NT2/D1 (cell line): ENCODE data around the gene MAP2K2.
A peak's percentile ranks its signal among the peaks of the same experiment; 100 is the strongest.

Source experiments
- DNase-seq: peaks from one replicate; pipeline ENCODE4 v3.0.0-alpha.2; 2011; ENCODE audit warnings: low read depth, low spot score
- H3K27me3 ChIP-seq: 2 replicates; pipeline ENCODE4 v1.6.0; 2011; ENCODE audit warnings: mild to moderate bottlenecking; ENCODE audit not compliant: insufficient read length, insufficient read depth
- H3K36me3 ChIP-seq: 2 replicates; pipeline ENCODE4 v1.6.1; 2011; ENCODE audit warnings: mild to moderate bottlenecking, low read length, mixed read lengths; ENCODE audit not compliant: insufficient read depth, insufficient read length
- H3K4me1 ChIP-seq: 2 replicates; pipeline ENCODE4 v1.5.1; 2011; ENCODE audit not compliant: insufficient read depth, insufficient read length
- H3K4me3 ChIP-seq: 2 replicates; pipeline ENCODE4 v1.5.1; 2011; ENCODE audit warnings: low read depth; ENCODE audit not compliant: insufficient read length
- H3K9ac ChIP-seq: 2 replicates; pipeline ENCODE4 v1.6.0; 2011; ENCODE audit warnings: low read depth; ENCODE audit not compliant: insufficient read length
- H3K9me3 ChIP-seq: 2 replicates; pipeline ENCODE4 v1.5.1; 2011; ENCODE audit warnings: mild to moderate bottlenecking, low read length; ENCODE audit not compliant: insufficient read depth
- SUZ12 ChIP-seq: IDR thresholded peaks from 2 replicates; pipeline ENCODE4 v1.6.1; 2011; ENCODE audit not compliant: insufficient read length, insufficient read depth; ENCODE audit errors: extremely low read depth
- YY1 ChIP-seq: IDR thresholded peaks from 2 replicates; pipeline ENCODE4 v1.6.1; 2011; ENCODE audit not compliant: insufficient read length, insufficient read depth
- ZNF274 ChIP-seq: IDR thresholded peaks from 2 replicates; pipeline ENCODE4 v1.6.1; 2011; ENCODE audit warnings: mild to moderate bottlenecking, low read depth, low read length

Gene MAP2K2

DNA sequence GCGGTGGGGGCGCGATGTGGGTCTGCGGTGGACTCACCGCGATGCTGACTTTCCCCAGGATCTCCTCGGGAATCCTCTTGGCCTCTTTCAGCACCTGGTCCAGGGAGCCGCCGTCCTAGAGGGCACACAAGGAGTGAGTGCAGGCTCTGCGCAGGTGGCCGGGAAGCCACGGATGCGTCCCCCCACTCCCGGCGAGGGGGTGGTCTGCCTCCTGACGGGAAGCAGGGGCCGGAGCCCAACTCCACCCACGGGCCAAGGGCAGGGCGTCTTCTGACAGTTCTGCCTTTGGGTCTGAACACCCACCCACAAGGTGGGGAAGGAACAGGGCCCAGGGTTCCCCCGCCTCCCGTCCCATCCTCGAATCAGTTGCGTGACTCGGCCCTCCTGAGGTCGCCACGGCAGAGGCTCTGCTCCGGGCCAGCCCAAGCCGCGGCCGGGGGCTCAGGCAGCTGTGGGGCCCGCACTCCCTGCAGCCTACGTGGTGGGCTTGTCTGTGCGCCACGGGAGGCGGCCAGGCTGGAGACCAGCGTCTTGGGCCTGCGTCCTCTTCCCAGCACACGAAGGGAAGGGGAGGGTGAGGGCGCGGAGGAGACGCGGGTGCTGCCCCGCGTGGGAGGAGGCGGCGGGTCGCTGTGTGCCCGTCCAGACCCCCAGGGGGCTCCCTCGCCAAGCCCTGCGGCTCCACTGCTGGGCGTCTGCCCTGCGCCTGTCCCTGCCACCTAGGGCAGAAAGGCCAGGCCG, 21.4 kb downstream of the MAP2K2 start:
- Histone ChIP-seq H3K9ac (no peak overlapping the region), H3K4me1 (peaks cover 7% of the 10 kb centered on the region), H3K9me3 (no peaks in the 10 kb centered on the region), H3K36me3 (peaks cover 92% of the 10 kb centered on the region), H3K27me3 (no peaks in the 10 kb centered on the region), H3K4me3 (no peak overlapping the region)
- DNase-seq: no peak
- TF ChIP-seq ZNF274 (no peak), SUZ12 (no peak), YY1 (no peak)

DNA sequence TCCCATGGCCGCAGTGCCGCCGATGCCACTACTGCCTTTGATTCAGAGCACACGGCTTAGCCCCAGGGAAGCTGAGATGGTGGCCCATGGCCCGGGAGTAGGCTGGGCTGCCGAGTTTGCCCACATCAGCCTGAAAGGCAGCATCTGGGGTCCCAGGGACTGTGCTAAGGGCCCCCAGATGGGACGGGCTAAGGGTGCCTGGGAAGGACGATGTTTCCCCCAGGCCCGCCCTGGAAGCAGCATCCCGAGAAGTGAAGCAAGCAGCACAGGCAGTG, 22.5 kb downstream of the MAP2K2 start:
- Histone ChIP-seq H3K4me1 (peaks cover 7% of the 10 kb centered on the region), H3K36me3 (peaks cover 92% of the 10 kb centered on the region), H3K27me3 (no peaks in the 10 kb centered on the region), H3K9me3 (no peaks in the 10 kb centered on the region), H3K4me3 (no peak overlapping the region), H3K9ac (peak overlapping the region; percentile 24)
- TF ChIP-seq YY1 (no peak), ZNF274 (no peak), SUZ12 (no peak)
- DNase-seq: no peak

DNA sequence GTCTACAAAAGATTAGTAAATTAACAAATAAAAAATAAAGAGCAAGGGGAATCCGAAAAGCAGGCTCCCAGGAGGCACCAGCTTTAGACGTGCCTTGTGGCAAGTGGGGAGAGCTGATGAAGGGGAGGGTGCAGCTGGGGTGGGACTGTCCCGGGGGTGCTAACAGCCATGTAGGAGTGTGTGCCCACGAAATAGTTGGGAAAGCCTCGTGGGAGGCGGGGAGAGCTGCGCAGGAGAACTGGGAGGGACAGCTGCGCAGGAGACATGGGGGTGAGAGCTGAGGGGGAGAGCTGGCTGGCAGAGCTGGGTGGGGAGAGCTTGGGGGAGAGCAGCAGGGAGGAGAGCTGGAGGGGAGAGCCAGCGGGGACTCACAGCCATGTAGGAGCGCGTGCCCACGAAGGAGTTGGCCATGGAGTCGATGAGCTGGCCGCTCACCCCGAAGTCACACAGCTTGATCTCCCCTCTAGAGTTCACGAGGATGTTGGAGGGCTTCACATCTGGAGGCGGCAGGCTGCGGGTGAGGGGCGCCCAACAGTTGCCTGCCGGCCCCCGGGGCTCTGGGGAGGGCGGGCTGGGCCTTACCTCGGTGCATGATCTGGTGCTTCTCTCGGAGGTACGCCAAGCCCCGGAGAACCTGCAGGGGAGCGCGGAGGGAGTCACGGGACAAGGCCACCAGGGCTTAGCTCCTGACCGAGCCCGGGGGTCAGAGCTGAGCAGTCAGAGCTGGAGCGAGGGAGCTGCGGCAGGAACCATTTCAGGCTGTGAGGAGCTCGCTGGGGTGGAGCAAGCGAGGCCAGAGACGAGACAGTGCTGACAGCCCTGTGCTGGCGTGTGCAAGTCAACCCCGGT, 23.1 kb downstream of the MAP2K2 start:
- Histone ChIP-seq H3K4me1 (peaks cover 7% of the 10 kb centered on the region), H3K9me3 (no peaks in the 10 kb centered on the region), H3K36me3 (peaks cover 92% of the 10 kb centered on the region), H3K27me3 (no peaks in the 10 kb centered on the region), H3K9ac (peak overlapping the region; percentile 24), H3K4me3 (no peak overlapping the region)
- TF ChIP-seq ZNF274 (no peak), SUZ12 (no peak), YY1 (no peak)
- no peak for DNase-seq

DNA sequence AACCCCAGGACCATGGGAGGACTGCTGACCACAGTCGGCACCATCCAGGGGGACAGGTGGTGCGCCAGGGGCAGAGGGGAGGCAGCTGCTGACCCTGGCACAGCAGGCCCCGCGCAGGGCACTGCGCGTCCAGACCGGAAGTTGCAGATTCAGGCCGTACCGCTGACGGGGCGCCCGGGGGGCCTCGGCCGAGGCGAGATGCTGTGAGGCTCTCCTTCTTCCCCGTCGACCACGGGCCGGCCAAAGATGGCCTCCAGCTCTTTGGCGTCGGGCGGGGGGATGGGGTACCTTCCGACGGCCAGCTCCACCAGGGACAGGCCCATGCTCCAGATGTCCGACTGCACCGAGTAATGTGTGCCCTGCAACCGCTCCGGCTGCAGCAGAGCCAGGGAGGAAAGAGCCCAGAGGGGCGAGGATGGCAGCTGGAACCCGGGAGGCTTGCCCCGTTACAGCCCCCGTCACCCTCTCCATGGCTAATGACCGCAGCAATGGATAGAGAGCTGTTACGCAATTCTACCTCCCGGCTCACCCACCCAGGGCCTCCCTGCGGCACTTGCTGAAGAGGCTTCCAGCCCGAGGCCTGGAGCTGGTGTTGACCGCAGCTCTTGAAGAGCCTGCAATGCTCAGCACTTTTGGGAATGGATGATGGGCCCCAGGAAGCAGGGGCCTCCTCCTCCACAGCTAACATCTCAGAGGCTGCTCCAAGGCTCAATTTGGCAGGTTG, 24.7 kb downstream of the MAP2K2 start:
- H3K27me3 ChIP-seq: no peaks in the 10 kb centered on the region
- H3K9ac ChIP-seq: no peak overlapping the region
- H3K4me1 ChIP-seq: peaks cover 7% of the 10 kb centered on the region
- no peak overlapping the region for H3K4me3 ChIP-seq
- TF ChIP-seq ZNF274: no peak
- no peak for TF ChIP-seq YY1
- TF ChIP-seq SUZ12: no peak
- no peak for DNase-seq
- H3K36me3 ChIP-seq: peaks cover 94% of the 10 kb centered on the region
- no peaks in the 10 kb centered on the region for H3K9me3 ChIP-seq

DNA sequence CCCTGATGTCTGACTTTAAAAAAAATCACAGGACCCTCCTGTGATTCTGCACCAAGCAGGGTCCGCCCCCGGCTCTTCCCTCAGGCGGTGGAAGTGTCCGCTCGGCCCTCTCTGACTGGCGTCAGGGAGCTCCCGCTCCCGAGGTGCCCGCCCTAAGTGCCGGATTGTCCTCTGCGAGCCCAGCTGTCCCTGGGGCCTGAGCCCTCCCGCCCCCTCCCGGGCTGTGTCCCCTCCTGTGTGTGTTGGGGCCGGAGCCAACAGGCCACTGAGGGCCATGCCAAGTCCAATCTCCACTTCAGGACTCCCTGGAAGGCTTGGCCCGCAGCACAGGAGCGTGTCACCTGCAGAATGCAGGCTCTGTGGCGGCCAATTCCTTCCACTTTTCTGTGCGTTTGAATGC, 25.4 kb downstream of the MAP2K2 start:
- no peak overlapping the region for H3K9ac ChIP-seq
- no peaks in the 10 kb centered on the region for H3K27me3 ChIP-seq
- H3K4me1 ChIP-seq: peaks cover 8% of the 10 kb centered on the region
- no peak for DNase-seq
- H3K36me3 ChIP-seq: peaks cover 94% of the 10 kb centered on the region
- TF ChIP-seq YY1 (no peak), ZNF274 (no peak), SUZ12 (no peak)
- H3K9me3 ChIP-seq: no peaks in the 10 kb centered on the region
- H3K4me3 ChIP-seq: no peak overlapping the region

DNA sequence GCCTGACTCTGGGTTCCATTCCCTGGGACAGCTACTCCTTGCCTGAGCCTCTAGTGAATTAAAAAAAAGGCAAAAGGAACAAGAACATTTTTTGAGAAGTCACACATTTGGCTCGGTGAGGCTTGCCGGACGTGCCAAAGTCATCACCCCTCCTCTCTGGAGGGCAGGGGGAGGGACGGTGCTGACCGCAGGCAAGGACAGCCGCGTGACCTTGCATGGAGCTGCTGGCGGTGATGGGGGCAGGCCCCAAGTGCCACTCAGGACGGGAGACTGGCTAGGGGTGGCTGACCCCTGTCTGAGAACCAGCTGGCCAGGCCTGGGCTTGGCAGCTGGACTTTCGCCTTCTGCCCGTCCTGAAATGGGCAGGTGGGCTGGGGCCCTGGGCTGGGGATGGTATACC, 26.4 kb downstream of the MAP2K2 start:
- Histone ChIP-seq H3K27me3 (no peaks in the 10 kb centered on the region), H3K4me3 (no peak overlapping the region), H3K4me1 (peaks cover 6% of the 10 kb centered on the region), H3K9ac (no peak overlapping the region), H3K9me3 (no peaks in the 10 kb centered on the region), H3K36me3 (peaks cover 91% of the 10 kb centered on the region)
- DNase-seq: no peak
- TF ChIP-seq YY1 (no peak), SUZ12 (no peak), ZNF274 (no peak)
